NCI-H345 (cell line): ENCODE measurements around the gene ACAD11.

Experiments
- DNase-seq: peaks from one replicate; lab custom pipeline; 2025; lab: John Stamatoyannopoulos, UW

Gene ACAD11

DNA sequence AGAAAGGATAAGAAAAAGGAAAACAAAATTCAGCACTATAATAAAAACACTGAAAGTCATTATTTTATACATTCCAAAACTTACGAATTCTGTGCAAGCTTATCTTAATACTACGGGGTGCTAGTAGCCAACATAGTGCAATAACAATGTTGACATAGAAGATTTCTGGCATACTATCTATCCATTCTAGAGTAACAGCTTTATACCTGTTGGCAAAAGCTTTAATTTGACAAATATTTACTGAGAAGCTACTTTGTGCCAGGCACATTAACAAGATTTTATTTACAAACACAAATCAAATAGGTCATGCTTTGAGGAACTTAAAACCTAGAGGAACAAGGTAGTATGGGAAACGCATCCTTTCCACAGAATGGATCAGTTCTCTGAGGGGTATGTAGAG, 61.4 kb downstream of the ACAD11 start:
- DNase-seq = no peak

DNA sequence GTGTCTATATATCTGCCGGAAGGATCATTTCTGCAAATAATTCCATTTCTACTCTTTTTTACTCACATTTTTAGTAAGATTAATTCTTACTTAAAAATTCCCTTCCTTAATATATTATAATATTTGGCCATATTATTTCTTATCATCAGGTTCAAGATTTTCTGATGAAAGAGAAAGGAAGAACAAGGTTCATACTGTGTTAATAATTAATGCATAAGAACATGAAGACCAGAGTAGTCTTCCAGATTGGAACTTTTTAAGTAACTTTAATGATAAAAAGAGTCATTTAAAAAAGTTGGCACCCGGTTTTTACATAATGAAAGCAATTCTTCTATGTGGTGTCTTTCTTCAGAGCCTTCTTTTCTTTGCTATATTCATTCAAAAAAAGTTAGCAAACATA, 61.9 kb downstream of the ACAD11 start:
- no peak for DNase-seq

DNA sequence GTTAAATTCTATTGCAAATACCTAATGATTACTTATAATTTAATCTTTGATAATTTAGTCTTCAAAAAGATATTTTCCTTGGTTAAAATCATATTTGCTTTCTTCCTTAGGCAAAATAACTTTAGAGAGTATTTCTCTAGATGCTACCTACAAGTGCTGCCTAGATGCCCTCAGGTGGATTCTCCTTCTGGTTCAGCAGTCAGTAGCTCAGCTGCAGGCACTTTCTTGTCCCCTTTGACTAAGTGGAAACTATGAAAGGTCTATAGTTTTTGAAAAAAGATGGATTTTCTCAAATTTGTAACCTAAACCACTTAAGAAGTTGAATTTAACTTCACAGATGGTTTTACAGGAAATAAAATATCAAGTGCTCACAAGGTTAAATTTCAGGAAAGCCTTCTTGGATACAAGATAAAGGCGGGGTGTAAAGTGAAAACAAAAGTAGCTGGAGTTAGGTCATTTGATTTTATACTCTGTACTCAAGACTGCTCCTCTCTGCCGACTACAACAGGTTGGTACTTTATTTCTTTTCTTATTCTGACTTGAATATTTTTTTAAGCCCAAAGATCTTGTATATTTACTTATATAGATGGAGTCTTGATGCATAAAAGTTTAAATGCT, 62.7 kb downstream of the ACAD11 start, which contains the start of gene ACKR4:
Gene ACKR4 (plus strand): TSS at position 455 of the 618 bp plus-strand sequence. CDS start 3,128 bp downstream, outside the sequence.
- no peak for DNase-seq

DNA sequence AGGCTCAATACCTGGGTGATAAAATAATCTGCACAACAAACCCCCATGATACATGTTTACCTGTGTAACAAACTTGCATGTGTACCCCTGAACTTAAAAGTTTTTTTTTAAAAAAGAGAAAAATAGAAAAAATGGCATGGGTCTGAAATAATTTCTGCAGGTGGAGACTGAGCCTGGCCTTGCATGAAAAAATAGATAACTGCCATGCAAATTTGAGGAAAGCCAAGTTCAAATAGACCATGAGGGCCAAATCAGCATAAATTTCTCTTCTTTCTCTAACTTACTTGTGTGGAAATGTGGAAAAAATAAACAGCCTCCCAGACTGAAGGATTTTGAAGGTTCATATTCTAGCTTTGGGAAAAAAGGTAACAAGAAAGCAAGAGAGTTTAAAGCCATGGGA, 63.3 kb downstream of the ACAD11 start:
- DNase-seq = no peak

DNA sequence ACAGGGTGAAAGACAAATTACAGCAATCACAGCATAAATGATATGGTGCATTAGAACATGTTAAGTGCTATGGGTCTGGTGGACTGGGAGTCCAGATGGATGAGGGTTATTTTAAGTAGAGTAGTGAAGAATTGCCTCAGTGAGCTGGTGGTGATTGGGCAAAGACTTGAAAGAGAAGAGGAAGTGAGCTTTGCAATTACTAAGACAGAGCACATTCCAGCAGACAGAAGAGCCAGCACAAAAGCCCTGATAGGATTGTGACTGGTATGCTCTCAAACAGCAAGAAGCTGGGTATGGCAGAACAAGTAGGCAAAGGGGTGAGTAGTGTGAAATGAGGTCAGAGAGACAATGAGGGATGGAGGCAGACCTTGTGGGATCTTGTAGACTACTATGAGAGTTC, 64.6 kb downstream of the ACAD11 start:
- DNase-seq = no peak

DNA sequence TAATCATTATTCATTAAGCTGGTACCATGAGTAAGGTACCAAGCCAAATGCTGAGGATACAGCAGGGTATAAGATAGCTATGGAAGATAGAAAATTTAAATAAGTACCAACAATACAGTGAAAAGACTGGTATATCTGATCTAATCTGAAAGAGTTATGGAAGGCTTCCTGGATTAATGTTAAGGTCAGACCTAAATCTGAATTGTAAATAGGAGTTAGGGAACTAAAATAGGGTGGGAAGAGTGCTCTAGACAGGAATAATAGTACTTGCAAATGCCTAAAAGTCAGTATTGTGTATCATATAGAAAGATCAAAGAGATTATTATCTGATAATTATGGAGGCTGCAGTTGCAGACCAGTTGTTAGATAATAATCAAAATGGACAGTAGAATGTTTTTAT, 65.1 kb downstream of the ACAD11 start:
- DNase-seq = no peak

DNA sequence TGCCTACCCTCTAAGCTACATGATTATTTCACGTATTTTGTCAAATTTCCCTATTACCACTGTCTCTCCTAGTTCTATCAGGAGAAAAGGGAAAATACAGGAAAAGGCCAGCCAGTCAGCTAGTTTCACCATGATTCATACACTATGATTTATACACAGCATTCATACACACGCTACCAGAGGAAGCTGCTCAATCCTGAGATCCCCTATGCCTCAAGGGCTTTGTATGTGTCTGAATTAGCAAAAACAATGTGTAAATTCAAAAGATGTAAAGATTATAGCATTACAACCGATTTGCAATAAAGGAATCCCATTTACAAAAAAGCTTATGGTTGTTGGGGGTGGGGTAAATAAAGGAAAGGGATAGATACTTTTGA, 65.7 kb downstream of the ACAD11 start:
- DNase-seq = no peak

DNA sequence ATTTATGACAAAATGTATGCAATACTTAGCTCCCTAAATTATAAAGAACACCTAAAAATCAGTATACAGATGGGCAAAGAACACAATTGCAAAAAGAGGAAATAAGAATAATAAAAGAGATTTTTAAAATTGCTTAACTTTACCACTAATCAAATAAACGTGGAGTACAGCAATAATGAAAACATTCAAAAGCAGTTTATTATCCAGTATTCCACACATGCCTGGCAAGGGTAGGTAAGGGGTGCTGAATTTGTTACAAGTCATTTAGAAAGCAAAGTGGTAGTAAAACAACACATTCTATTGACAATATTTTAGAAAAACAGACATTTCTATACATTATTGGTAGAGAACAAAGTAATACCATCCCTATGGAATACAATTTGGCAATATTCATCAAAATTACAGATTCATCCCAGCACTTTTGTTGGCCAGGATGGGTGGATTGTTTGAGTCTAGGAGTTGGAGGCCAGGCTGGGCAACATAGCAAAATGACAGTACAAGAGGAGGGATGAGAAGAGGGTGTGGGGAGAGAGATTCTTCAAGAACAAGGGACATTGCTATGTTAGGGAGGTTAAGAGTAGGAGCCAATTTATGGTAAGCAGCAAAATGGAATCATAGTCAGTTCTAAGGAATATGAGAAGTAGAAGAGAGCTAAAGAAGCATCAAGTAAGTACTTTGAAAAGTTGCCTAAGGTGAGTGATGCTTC, 66.2 kb downstream of the ACAD11 start:
- DNase-seq = no peak

DNA sequence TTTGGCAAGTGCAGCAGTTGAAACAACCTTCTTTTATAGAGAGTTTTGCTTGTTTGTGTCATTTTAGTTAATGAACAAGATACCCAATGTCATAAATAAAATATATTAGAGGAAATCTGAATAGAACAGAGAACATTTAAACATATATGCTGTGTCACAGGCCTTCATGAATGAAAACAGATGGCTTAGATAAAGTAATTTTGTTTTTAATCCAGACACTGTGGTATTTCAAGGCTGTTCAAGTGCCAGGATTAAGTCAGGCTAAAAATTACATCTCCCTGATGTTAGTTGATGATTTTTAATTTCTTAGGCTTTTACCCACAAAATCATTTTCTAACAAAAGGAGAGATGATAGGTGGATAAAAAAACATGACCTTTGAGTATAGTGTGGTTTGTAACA, 67.4 kb downstream of the ACAD11 start:
- no peak for DNase-seq

DNA sequence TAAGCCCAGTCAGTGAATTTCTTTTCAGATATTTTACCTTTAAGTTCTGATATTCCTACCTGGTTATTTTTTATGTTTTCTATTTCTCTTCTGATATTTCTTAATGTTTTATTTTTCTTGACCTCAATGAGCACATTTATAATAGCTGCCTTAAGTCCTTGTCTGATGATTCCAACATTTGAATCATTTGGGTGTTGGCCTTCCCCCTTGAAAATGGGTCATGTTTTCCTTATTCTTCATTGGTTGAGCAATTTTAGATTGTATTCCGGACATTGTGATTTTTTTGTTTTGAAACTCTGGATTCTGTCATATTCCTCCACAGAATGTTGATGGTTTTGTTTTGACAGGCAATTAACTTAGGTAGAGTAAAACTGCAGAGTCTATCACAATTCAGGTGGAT, 72.2 kb downstream of the ACAD11 start:
- DNase-seq = no peak

DNA sequence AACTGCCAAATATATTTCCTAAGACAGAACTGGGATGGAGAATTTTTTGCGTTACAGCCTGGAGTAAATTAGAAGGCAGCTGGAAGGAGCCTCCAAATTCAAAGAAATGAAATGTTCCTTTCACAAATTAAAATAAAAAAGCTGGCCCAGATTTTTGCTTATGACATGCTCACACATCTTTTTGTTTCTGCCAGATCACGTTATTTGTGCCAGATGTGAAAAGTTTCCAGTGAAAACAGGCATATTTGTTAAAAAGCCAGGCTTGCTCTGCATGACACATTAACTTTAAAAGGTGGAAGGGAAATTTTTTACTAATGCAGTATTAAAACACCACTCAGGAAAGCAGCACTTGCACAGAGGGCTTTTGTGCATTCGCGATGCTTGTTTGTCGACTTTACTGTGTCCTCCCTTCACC, 85.8 kb downstream of the ACAD11 start:
- no peak for DNase-seq

DNA sequence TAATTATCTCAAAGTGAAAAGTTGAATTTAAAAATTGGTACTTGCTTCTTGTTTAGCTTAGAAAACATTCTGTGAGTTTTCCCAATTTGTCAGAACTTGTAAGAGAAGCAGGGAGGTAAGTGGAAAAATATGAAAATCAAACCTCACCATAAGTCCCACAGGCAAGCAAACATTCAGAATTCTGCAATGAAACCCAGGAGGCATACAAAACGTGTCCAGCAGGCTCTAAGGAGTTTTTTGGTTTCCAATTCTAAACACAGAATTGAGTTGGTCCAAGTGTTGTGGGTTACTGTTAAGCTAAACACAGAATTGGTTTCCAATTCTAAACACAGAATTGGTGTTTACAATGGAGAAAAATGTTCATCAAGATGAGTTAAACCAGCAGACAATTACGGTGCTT, 89.6 kb downstream of the ACAD11 start:
- DNase-seq = no peak

DNA sequence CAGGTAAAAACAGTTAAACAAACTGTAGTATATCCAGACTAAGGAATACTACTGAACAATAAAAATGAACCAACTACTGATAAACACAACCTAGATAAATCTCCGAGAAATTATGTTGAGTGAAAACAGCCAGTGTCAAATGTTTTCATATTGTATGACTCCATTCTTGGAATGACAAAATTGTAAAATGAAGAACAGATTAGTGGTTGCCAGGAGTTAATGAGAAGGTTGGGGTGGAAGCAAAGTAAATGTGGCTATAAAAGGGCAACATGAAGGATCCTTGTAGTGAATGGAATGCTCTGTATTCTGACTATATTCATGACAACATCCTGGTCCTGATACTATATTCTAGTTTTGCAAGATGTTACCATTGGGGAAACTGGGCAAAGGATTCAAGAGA, 90.0 kb downstream of the ACAD11 start:
- DNase-seq = no peak

DNA sequence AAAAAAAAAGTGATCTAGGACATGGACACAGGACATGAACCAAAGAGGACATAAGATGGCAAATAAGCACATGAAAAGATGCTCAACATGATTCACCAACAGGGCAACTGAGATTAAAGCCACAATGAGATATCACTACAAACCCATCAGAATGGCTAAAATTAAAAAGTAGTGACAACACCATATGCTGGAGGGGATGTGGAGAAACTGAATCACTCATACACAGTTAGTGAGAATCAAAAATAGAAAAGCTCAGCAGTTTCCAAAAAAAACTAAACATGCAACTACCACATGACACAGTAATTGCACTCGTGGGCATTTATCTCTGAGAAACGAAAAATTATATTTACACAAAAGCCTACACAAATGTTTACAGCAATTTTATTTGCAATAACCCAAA, 90.5 kb downstream of the ACAD11 start:
- no peak for DNase-seq

DNA sequence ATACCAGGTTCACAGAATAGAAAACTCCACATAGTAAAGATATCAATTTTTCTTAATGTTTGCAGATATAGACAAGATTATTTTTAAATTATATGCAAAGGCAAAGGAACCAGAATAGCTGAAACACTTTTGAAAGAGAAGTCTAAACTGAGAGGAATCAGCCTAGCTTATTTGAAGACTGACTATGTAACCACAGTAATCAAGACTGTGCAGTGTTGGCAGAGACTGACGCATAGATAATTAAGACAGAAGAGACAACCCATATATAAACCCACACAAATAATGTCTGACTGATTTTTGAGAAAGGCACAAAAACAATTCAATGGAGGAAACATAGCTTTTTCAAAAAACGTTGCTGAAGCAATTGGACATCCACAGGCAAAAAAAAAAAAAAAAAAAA, 91.2 kb downstream of the ACAD11 start:
- no peak for DNase-seq

DNA sequence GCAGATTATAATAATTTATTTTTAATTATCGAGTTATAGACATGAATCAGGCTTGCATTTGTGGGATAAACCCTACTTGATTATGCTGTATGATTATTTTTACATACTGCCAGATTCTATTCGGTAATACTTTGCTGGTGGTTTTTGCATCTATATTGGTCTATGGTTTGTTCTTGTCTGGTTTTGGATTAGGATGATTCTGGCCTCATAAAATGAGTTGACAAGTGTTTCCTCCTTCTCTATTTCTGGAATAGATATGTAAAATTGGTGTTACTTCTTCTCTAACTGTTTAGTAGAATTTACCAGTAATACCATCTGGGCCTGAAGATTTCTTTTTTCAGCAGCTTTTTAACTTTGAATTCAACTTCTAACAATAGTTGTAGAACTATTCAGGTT, 95.5 kb downstream of the ACAD11 start:
- DNase-seq = no peak

DNA sequence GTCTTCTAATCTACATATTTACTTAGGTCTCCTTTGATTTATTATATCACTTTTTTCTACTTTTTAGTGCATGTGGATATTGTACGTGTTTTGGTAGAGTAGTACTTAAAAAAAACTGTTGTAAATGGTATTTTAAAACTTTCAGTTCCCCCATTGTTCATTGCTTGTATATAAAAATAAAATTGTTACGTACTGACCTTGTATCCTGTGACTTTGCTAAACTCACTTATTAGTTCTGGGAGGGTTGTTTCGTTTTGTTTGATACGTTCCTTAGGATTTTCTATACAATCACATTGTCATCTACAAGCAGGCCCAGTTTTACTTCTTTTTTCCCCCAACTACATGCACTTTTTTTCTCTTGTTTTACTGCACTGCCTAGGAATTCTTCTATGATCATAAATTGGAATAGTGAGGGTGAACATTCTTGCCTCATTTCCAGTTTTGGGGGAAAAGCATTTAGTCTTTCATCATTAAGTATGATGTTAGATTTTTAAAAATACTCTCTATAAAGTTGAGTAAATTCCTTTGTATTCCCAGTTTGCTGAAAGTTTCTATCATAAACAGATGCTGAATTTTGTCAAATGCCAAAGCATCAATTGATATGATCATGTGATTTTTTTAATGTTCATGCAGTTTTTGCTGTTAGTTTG, 96.1 kb downstream of the ACAD11 start:
- no peak for DNase-seq

DNA sequence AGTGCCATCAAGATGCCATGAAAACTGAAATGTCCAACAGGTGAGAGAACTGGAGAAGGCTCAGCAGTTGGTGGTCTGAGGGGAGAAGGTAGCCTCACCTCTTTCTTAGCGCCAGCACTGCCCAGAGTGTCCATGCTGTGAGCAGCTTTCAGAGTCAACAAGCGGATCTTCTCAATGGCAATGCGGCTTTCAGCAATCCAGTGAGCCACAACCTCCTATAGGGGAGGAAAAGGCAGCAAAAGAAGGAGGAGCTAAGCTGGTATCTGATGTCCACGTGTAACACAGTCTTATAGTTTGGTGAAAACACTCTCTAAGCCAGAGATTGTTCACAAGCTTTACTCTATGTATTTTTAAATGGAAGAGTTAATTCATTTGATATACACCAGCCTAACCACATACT, 98.6 kb downstream of the ACAD11 start:
- DNase-seq = peak; percentile 88

DNA sequence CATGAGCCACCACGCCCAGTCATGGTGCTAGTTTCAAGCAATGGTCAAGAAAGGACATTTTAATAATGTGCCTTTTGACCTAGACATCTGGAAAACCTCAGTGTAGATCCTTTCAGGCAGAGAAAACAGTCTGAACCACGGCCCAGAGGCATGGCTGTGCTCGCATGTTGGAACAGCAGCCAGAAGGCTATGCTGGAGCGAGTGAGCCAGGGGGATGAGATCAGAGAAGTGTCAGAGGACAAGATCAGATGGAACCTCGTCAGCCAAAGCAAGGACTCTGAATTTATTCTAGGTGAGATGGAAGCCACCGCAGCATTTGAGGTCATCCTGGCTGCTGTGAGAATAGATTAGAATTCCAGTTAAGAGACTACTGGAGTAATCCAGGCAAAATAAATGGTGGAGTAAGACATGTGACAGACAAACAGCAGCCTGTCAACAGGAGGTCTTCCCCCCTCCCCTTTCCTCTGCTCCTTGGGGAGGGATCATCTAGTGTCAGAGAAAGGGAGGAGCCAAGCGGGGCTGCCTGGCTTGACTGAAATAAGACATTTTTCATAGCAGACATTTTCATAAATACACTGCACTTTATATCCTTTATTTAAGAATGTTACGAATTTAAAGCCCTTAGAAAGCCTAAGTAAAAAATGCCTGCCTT, 103.0 kb downstream of the ACAD11 start:
- no peak for DNase-seq

DNA sequence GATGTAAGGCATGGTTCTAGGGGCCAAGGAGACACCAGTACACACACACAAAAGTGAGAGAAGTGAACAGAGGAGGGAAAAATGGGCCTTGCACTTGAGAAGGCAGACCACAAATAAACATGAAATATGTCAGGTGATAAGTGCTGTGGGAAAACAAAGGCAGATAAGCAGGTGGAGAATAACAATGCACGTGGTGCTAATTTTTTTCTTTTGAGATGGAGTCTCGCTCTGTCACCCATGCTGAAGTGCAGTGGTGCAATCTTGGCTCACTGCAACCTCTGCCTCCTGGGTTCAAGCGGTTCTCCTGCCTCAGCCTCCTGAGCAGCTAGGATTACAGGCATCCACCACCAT, 103.6 kb downstream of the ACAD11 start:
- peak; percentile 4 for DNase-seq

DNA sequence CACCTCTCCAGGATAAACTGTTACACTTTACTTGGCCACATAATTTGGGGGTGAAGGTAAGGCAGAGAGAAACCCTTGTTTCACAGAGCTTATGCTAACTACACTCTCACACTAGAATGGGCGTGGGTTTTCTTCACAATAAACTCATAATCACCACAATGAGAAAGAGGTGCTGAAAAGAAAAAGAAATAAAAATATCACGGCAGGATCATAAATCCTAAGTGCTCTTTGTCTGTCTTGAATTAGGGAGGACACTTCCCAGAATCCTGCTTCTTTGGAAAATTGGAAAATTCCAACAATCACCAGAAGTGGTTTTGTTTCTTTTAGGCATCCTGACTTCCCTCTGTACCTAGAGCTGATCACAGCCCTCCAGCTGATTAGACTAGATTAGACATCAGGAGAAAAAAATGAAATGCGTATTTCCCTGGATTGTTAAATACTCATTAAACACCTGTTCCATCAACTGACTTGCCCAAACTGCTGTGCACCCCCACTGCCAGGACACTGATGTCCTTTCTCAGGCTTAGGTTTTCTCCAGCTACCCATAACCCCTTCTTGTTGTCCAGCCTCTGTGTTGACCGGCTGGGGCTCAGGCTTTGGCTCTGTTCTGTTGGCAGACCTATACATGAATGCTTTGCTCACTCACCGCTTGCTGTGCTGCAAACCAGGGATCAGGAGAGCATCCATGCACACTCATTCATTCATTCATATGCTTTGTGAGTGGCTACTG, 104.1 kb downstream of the ACAD11 start:
- DNase-seq = no peak

DNA sequence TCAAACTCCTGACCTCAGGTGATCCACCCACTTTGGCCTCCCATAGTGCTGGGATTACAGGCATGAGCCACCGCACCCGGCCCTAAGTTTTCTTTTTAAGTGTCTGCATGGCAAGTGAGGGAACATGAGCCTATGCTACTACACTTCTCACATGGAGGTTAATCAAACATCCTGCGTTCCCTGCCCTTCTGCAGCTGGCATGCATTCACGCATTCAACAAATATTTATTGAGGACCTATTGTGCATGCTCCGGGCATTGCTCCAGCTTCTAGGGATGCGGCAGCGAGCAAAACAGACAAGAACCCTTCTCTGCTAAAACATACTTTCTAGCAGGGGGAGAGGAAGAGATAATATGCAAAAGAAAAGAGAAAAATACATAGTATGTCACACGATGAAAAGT, 105.2 kb downstream of the ACAD11 start:
- DNase-seq = peak; percentile 74
